ENCODE data around the gene STPG1.

The STPG1 gene

DNA sequence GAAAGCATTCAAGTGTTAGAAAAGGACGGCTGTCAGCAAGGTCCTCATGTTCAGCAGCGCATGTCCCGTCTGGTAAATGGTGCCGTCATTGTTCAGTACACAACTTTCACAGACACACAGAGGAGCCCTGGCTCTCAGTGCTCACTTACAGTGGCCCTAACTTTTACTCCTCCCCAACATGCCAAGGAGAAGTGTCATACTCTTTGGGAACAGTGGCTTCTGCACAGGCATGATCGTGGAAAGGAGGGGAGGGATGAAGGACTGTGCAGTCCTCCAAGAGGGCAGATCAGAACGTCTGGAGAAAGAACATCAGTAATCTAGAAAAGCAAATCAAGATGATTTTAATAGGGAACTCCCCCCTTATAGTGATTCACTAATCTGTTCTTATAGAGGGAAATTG lies 98.2 kb downstream of the STPG1 start:
- TF ChIP-seq TAF1 (IDR thresholded peaks at IDR 0.05; ENCODE audit: borderline replicate concordance, insufficient read depth, low read length) (no peak), POLR2AphosphoS5 (IDR thresholded peaks at IDR 0.05; ENCODE audit: low read depth, low read length) (no peak), SIN3A (IDR thresholded peaks at IDR 0.05; ENCODE audit: borderline replicate concordance, insufficient read depth, low read length) (no peak), FOXP2 (optimal IDR thresholded peaks at IDR 0.05; ENCODE audit: borderline replicate concordance, extremely low read depth, extremely low read length, insufficient read depth) (no peak)
- TF ChIP-seq, protein P1, sequence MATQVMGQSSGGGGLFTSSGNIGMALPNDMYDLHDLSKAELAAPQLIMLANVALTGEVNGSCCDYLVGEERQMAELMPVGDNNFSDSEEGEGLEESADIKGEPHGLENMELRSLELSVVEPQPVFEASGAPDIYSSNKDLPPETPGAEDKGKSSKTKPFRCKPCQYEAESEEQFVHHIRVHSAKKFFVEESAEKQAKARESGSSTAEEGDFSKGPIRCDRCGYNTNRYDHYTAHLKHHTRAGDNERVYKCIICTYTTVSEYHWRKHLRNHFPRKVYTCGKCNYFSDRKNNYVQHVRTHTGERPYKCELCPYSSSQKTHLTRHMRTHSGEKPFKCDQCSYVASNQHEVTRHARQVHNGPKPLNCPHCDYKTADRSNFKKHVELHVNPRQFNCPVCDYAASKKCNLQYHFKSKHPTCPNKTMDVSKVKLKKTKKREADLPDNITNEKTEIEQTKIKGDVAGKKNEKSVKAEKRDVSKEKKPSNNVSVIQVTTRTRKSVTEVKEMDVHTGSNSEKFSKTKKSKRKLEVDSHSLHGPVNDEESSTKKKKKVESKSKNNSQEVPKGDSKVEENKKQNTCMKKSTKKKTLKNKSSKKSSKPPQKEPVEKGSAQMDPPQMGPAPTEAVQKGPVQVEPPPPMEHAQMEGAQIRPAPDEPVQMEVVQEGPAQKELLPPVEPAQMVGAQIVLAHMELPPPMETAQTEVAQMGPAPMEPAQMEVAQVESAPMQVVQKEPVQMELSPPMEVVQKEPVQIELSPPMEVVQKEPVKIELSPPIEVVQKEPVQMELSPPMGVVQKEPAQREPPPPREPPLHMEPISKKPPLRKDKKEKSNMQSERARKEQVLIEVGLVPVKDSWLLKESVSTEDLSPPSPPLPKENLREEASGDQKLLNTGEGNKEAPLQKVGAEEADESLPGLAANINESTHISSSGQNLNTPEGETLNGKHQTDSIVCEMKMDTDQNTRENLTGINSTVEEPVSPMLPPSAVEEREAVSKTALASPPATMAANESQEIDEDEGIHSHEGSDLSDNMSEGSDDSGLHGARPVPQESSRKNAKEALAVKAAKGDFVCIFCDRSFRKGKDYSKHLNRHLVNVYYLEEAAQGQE (IDR thresholded peaks at IDR 0.05; ENCODE audit: insufficient read depth in 1 of 2, low read depth in 2 of 2, low read length in 2 of 2): no peak

DNA sequence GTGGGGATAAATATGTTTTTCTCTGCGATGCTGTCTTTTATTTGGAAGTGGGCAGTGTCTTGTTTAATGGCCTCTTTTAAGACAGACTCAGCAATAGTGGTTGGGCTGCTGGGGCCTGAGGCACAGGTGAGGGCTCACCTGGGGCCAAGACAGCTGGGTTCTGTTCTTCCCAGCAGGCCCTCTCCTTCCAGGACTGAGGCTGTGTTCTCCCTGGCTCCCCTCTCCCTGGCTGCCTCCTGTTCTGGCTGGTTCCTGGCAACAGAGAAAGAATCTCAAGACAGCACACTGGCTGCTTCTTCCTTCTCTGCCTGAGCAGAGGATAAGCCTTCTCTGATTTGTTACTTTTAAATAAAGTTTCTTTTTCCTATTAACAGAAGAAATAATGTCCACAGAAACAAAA lies 101.8 kb downstream of the STPG1 start:
- TF ChIP-seq FOXP2 (optimal IDR thresholded peaks at IDR 0.05; ENCODE audit: borderline replicate concordance, extremely low read depth, extremely low read length, insufficient read depth) (no peak), TAF1 (IDR thresholded peaks at IDR 0.05; ENCODE audit: borderline replicate concordance, insufficient read depth, low read length) (no peak), SIN3A (IDR thresholded peaks at IDR 0.05; ENCODE audit: borderline replicate concordance, insufficient read depth, low read length) (no peak)
- TF ChIP-seq, protein P1 (IDR thresholded peaks at IDR 0.05; ENCODE audit: insufficient read depth in 1 of 2, low read depth in 2 of 2, low read length in 2 of 2): no peak

DNA sequence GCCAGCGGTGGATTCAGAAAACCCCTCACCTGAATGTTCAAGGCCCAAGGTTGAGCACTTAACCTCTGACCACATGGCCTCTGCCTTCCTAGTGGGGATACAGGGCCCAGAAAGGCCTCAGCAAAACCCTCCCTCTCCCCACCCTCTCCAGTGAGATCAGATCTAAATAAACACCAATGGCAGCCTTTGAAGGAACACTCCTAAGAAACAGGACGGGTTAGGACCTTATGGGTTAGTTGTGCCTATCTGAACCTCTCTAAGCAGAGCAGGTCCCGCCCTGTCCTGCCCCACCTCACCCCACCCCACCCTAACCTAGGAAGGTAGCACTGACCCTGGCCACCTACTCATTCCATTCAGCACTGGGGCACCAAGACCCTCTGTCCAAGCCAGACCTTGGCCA lies 102.3 kb downstream of the STPG1 start:
- TF ChIP-seq POLR2AphosphoS5 (IDR thresholded peaks at IDR 0.05; ENCODE audit: low read depth, low read length) (no peak), SIN3A (IDR thresholded peaks at IDR 0.05; ENCODE audit: borderline replicate concordance, insufficient read depth, low read length) (no peak), FOXP2 (optimal IDR thresholded peaks at IDR 0.05; ENCODE audit: borderline replicate concordance, extremely low read depth, extremely low read length, insufficient read depth) (no peak), TAF1 (IDR thresholded peaks at IDR 0.05; ENCODE audit: borderline replicate concordance, insufficient read depth, low read length) (no peak)
- TF ChIP-seq, protein P1 (IDR thresholded peaks at IDR 0.05; ENCODE audit: insufficient read depth in 1 of 2, low read depth in 2 of 2, low read length in 2 of 2): no peak

DNA sequence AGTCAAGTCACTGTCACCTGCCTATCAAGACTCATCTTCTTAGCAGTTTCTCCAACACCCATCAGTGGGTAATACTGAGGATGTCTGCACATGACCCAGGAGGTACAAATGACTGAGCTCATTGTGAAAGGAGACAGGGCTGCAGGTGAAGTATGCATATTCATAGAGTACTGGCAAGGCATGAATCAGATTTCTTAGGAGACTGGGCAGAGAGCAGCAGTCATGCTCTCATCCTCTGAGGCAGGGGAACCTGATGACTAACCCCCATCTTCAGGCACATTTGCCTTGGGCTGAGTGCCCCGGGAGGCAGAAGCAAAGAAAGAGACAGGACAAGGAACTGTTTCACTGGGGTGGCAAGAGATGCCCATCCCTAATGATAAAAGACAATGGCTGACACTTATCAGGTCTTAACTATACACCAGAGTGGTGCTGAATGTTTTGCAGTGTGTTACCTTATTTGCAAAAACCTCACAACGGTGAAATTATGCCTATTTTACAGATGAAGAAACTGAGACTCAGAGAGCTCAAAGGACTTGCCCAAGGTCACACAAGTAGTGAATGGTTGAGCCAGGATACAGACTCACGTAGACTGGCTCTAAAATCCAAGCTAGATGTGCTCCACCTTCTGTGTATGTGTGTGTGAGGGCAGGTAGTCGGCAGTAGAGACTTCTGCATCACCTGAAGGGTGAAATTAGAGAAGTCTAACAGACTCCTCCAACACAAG lies 103.7 kb downstream of the STPG1 start:
- TF ChIP-seq, protein P1 (IDR thresholded peaks at IDR 0.05; ENCODE audit: insufficient read depth in 1 of 2, low read depth in 2 of 2, low read length in 2 of 2): no peak
- TF ChIP-seq SIN3A (IDR thresholded peaks at IDR 0.05; ENCODE audit: borderline replicate concordance, insufficient read depth, low read length): no peak
- no peak for TF ChIP-seq TAF1 (IDR thresholded peaks at IDR 0.05; ENCODE audit: borderline replicate concordance, insufficient read depth, low read length)
- TF ChIP-seq FOXP2 (optimal IDR thresholded peaks at IDR 0.05; ENCODE audit: borderline replicate concordance, extremely low read depth, extremely low read length, insufficient read depth): no peak
- no peak for TF ChIP-seq POLR2AphosphoS5 (IDR thresholded peaks at IDR 0.05; ENCODE audit: low read depth, low read length)
